Stimulated activated CD4-positive, alpha-beta T cell treated with anti-CD3 and anti-CD28 coated beads, Interleukin-1b, Interleukin-23, amount 100 ng/mL, for 48 hours (primary cell): ENCODE data around the gene DHX40.
"Not testable (repeated sequence)": the region's sequence is repeated elsewhere in the genome, so short reads cannot be mapped to it uniquely, and the experiment has no call there.

Experiments used
- DNase-seq: peaks from one replicate; pipeline ENCODE4 v3.0.0-alpha.2; 2020

Gene DHX40

GRCh38 chr17:59633658-59634359 is 68.4 kb downstream of the DHX40 start:
- no peak for DNase-seq

- no peak for DNase-seq
Observed at GRCh38 chr17:59634632-59635541, 69.5 kb downstream of the DHX40 start.

- no peak for DNase-seq
Observed at GRCh38 chr17:59637611-59638310, 72.4 kb downstream of the DHX40 start.

- no peak for DNase-seq
Observed at GRCh38 chr17:59638553-59638952, 73.1 kb downstream of the DHX40 start.

DNA sequence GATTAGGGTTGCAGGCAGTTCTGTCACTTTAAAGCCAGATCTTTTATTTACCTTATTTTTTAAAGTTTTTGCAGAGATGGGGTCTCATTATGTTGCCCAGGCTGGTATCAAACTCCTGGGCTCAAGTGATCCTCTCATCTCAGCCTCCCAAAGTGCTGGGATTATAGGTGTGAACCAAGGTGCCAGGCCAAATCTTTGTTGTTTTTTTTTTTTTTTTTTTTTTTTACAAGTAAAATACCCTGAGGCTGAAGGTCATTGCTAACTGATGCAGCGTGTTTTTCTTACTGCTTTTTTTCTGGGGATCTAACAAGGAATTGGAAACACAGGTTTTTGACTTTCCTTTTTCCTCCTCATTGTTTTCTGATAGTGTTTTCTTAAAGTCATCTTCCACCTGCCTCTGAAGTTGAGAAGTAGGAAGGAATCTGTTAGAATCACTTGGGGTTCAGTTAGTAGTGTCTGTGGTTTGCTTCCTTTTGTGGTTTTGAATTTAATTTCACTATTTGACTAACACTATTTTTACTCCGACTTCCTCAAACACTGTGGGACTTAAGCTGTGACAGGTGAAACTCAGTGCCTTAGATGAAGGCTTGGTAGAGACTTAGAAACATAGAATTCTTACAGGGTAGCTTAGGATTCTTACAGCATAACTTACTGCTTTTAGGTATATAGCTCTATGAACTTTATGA is 76.5 kb downstream of the DHX40 start:
- DNase-seq: no peak

DNA sequence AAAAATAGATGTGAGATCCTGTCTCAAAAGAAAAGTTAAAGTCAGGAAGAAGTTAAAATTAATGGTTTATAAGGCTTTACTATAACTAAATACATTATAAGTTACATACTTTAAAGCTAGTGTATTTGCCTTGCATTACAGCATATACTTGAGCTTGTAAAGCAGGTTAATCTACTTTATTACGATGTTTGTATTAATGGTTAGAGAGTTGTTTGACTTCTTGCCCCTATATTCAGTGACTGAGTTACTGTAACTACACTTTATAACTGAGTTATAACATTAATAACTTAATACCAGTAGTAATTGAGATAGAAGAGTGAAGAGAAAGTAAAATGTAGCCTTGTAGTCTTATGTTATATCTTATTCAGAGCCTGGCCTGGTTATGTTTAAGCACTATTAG is 77.2 kb downstream of the DHX40 start:
- no peak for DNase-seq

DNA sequence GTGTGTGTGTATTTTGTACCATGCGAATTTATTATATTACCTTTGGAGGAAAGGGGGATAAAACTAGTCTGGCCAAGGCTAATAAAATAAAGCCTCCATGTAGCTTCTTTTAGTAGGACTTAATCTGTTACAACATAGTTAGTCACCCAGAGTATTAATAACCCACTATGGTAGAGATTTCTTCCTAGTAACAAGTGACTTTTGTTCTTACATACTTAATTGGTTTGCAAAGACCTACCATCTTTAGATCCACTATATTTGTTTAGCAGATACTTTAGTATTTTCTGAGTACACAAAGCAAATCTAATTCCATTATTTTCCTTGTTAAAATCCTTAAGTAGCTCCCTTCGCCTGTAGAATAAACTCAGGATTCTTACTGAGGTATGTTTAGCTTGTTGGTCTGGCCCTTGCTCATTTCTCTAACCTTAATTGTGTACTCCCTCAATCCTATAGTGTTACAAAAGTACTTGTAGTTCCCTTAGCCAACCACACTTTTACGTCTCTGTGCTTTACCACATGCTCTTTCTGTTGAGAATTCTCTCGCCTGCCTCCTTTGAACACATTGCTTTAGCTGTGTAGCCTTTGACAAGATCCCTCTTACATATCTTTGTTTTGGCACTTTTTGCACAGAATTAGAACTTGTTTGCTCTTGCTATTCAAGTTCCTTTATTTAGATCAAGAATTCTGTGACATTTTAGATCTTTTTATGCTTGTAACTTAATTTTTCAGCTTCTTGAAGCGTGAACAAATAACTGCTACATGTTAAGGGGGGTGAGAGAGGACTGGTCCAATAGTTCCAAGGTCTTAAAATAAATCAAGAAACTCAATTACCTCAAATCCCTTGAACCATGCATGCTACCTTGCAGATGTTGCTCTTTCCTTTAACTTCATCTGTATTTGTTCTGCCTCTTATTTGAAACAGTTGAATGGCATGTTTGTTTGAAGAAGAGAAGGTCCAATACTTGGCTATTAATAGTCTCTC is 78.0 kb downstream of the DHX40 start:
- DNase-seq: no peak

DNA sequence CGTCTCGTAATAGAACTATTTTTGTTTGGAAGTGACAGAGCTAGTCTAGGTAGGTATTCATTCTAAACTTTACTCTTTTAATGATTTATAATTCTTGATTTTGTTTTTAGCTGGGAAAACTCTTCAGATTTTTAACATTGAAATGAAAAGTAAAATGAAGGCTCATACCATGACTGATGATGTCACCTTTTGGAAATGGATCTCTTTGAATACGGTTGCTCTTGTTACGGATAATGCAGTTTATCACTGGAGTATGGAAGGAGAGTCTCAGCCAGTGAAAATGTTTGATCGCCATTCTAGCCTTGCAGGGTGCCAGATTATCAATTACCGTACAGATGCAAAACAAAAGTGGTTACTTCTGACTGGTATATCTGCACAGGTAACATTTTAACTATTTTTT is 81.9 kb downstream of the DHX40 start:
- no peak for DNase-seq

GRCh38 chr17:59649886-59650285 is 84.5 kb downstream of the DHX40 start:
- no peak for DNase-seq

GRCh38 chr17:59650642-59651041 is 85.2 kb downstream of the DHX40 start:
- DNase-seq: no peak

DNA sequence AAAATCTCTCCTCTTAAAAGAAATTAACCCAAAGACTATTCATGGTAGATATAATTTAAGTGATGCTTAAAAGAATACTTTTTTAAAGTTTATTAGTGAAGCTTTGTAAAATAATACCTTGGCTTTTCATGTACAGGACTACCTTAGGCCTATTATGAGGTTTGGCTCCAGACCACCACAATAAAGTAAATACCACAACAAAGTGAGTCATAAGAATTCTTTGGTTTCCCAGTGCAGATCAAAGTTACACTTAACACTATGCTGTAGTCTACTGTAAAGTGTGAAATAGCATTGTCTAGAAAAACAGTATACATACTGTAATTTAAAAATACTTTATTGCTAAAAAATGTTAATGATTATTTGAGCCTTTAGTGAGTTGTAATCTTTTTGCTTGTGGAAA is 85.9 kb downstream of the DHX40 start:
- DNase-seq: no peak

DNA sequence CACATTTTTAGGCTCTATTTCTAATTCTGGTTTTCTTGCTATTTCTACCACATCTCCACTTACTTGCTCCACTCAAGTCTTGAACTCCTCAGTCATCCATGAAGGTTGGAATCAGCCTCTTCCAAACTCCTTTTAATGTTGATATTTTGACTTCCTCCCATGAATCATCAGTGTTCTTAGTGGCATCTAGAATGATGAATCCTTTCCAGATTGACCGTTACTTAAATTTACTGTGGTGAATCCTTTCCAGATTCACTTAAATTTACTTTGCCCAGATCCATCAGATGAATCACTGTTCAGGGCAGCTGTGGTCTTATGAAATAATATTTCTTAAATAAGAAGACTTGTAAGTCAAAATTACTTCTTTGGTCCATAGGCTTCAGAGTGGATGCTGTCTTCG is 86.7 kb downstream of the DHX40 start:
- no peak for DNase-seq

DNA sequence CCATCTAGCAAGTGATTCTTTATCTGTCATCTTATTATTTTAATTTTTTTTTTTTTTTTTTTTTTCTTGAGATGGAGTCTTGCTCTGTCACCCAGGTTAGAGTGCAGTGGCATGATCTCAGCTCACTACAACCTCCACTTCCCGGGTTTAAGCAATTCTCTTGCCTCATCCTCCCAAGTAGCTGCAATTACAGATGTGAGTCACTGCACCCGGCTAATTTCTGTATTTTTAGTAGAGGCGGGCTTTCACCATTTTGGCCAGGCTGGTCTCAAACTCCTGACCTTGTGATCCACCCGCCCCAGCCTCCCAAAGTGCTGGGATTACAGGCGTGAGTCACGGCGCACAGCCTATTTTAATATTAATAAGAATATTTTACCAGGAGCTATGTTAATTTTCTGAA is 91.2 kb downstream of the DHX40 start:
- not testable (repeated sequence) for DNase-seq
